Stimulated activated CD4-positive, alpha-beta T cell treated with anti-CD3 and anti-CD28 coated beads, Interleukin-15, amount 100 ng/mL, for 48 hours (primary cell): ENCODE results near the gene UTP20.

Experiments
- DNase-seq, 2 donors: peaks; one replicate each; pipeline ENCODE4 v3.0.0-alpha.2; 2020; ENCODE audit warnings: low read depth in 2 of 2

Gene UTP20

GRCh38 chr12:101280006-101280505 is at the start of gene UTP20:
TSS of gene UTP20 (plus strand) at chr12:101280105. CDS start at chr12:101280283, 178 bp downstream.
- DNase-seq = peak; percentile 87 to 88

- DNase-seq = no peak
Measured at GRCh38 chr12:101230547-101230946, 49.4 kb upstream of the UTP20 start.

GRCh38 chr12:101231636-101232035 is 48.3 kb upstream of the UTP20 start:
- no peak for DNase-seq

GRCh38 chr12:101235686-101236085 is 44.2 kb upstream of the UTP20 start:
- no peak for DNase-seq

GRCh38 chr12:101238306-101238705 is 41.6 kb upstream of the UTP20 start:
- no peak for DNase-seq

GRCh38 chr12:101238800-101239329 is 41.0 kb upstream of the UTP20 start:
- no peak for DNase-seq

GRCh38 chr12:101243074-101243473 is 36.8 kb upstream of the UTP20 start:
- DNase-seq = no peak

- no peak for DNase-seq
Measured at GRCh38 chr12:101243616-101244015, 36.3 kb upstream of the UTP20 start.

GRCh38 chr12:101256266-101256665 is 23.6 kb upstream of the UTP20 start:
- DNase-seq = no peak

GRCh38 chr12:101257357-101257756 is 22.5 kb upstream of the UTP20 start:
- DNase-seq = no peak

GRCh38 chr12:101267111-101267510 is 12.8 kb upstream of the UTP20 start:
- DNase-seq = no peak

- DNase-seq = no peak
Measured at GRCh38 chr12:101276433-101276832, 3.5 kb upstream of the UTP20 start.

GRCh38 chr12:101277443-101277842 is 2.5 kb upstream of the UTP20 start:
- no peak for DNase-seq

GRCh38 chr12:101287357-101287756 is 7.5 kb downstream of the UTP20 start:
- DNase-seq = no peak

GRCh38 chr12:101297661-101298060 is 17.8 kb downstream of the UTP20 start:
- DNase-seq = no peak

- DNase-seq = no peak
Measured at GRCh38 chr12:101298426-101298825, 18.5 kb downstream of the UTP20 start.

- no peak for DNase-seq
Measured at GRCh38 chr12:101299346-101299745, 19.4 kb downstream of the UTP20 start.

- no peak for DNase-seq
Measured at GRCh38 chr12:101299931-101300330, 20.0 kb downstream of the UTP20 start.

- DNase-seq = no peak
Measured at GRCh38 chr12:101302741-101303140, 22.8 kb downstream of the UTP20 start.

GRCh38 chr12:101305226-101305779 is 25.4 kb downstream of the UTP20 start:
- no peak for DNase-seq

GRCh38 chr12:101305794-101306193 is 25.9 kb downstream of the UTP20 start:
- DNase-seq = no peak

- no peak for DNase-seq
Measured at GRCh38 chr12:101322480-101322879, 42.6 kb downstream of the UTP20 start.

- DNase-seq = no peak
Measured at GRCh38 chr12:101323255-101323654, 43.4 kb downstream of the UTP20 start.

GRCh38 chr12:101325590-101325989 is 45.7 kb downstream of the UTP20 start:
- DNase-seq = no peak
